Activated CD4-positive, alpha-beta T cell treated with anti-CD3 and anti-CD28 coated beads for 48 hours (primary cell): ENCODE measurements around the gene ACOT2.

Experiments
- DNase-seq: peaks from one replicate; pipeline ENCODE4 v3.0.0-alpha.2; 2020

The ACOT2 gene

GRCh38 chr14:73623504-73624054 lies 54.6 kb downstream of the ACOT2 start:
- DNase-seq, result no peak
